Keratinocyte (primary cell): ENCODE results near the gene OMP. TPM values are rescaled to one million over a fixed set of nuclear protein-coding genes. Genes with fewer than 3 reads are reported as not detected.

Source experiments
- DNase-seq: peaks from one replicate; pipeline ENCODE4 v3.0.0-alpha.2; 2011; ENCODE audit warnings: low read depth, missing footprints, low spot score
- FAIRE-seq: peaks from 2 replicates; lab custom pipeline; 2011; peaks lifted over from hg19 to GRCh38; lab: Jason Lieb, UNC
- H2AFZ ChIP-seq: 2 replicates; pipeline ENCODE4 v1.6.0; 2012; ENCODE audit warnings: low read length, control low read depth, inconsistent platforms; ENCODE audit not compliant: control insufficient read depth
- H3K27ac ChIP-seq: 2 replicates; pipeline ENCODE4 v1.5.1; 2011; ENCODE audit warnings: low read length; ENCODE audit not compliant: control insufficient read depth, insufficient read depth
- H3K27me3 ChIP-seq: 3 replicates; pipeline ENCODE4 v1.6.0; 2011; ENCODE audit warnings: low read length; ENCODE audit not compliant: control insufficient read depth, insufficient read depth; ENCODE audit errors: extremely low read depth
- H3K36me3 ChIP-seq, 2 experiments: 2 replicates in 1 of 2; 3 replicates in 1 of 2; pipeline ENCODE4 v1.5.1; 2011; ENCODE audit warnings: low read length in 2 of 2, mild to moderate bottlenecking in 1 of 2; ENCODE audit not compliant: control insufficient read depth in 2 of 2, insufficient read depth in 2 of 2; ENCODE audit errors: extremely low read depth in 1 of 2
- H3K4me1 ChIP-seq: 3 replicates; pipeline ENCODE4 v1.5.1; 2011; ENCODE audit warnings: low read length; ENCODE audit not compliant: control insufficient read depth, insufficient read depth; ENCODE audit errors: extremely low read depth
- H3K4me2 ChIP-seq: 3 replicates; pipeline ENCODE4 v1.6.0; 2011; ENCODE audit warnings: low read depth, low read length; ENCODE audit not compliant: control insufficient read depth, insufficient read depth; ENCODE audit errors: extremely low read depth
- H3K4me3 ChIP-seq, 3 experiments: fragments of 200-600 bp in 1 of 3; sonication (generic) in 1 of 3; 2 replicates in 2 of 3; 3 replicates in 1 of 3; pipeline ENCODE4 v1.5.1; 2011 to 2016; ENCODE audit warnings: low read length in 3 of 3, mild to moderate bottlenecking in 3 of 3, control low read depth in 2 of 3, inconsistent platforms in 1 of 3, low read depth in 1 of 3, mixed read lengths in 1 of 3, mixed run types in 1 of 3, moderate library complexity in 1 of 3; ENCODE audit not compliant: control insufficient read depth in 2 of 3, insufficient read depth in 2 of 3; ENCODE audit errors: extremely low read depth in 1 of 3
- H3K79me2 ChIP-seq: 2 replicates; pipeline ENCODE4 v1.6.0; 2012; ENCODE audit warnings: low read length; ENCODE audit not compliant: control insufficient read depth, insufficient read depth
- H3K9ac ChIP-seq: 3 replicates; pipeline ENCODE4 v1.6.0; 2011; ENCODE audit warnings: low read length; ENCODE audit not compliant: control insufficient read depth, insufficient read depth; ENCODE audit errors: extremely low read depth
- H3K9me1 ChIP-seq: 3 replicates; pipeline ENCODE4 v1.6.0; 2011; ENCODE audit warnings: low read length; ENCODE audit not compliant: control insufficient read depth, insufficient read depth; ENCODE audit errors: extremely low read depth
- H3K9me3 ChIP-seq: 2 replicates; pipeline ENCODE4 v1.5.1; 2012; ENCODE audit warnings: low read depth, low read length; ENCODE audit not compliant: control insufficient read depth
- H4K20me1 ChIP-seq: 3 replicates; pipeline ENCODE4 v1.6.0; 2011; ENCODE audit warnings: low read length; ENCODE audit not compliant: control insufficient read depth, insufficient read depth; ENCODE audit errors: extremely low read depth
- CTCF ChIP-seq, 3 experiments: IDR thresholded peaks in 1 of 3; conservative IDR thresholded peaks in 1 of 3; optimal IDR thresholded peaks in 1 of 3; 2 replicates in 2 of 3; 3 replicates in 1 of 3; pipeline versions ENCODE3 to v1.5.1; 2011; ENCODE audit warnings: low read length in 3 of 3, mild to moderate bottlenecking in 3 of 3, moderate library complexity in 2 of 3, control low read depth in 1 of 3, inconsistent platforms in 1 of 3; ENCODE audit not compliant: insufficient read depth in 2 of 3; ENCODE audit errors: extremely low read depth in 1 of 3
- EZH2 ChIP-seq: IDR thresholded peaks from one replicate; pipeline ENCODE4 v1.6.1; 2012; ENCODE audit warnings: inconsistent platforms, mild to moderate bottlenecking, low read length, moderate library complexity
- dilution Hi-C: fragments of 300-500 bp; cut with MboI; formaldehyde crosslinking; loops from one replicate; pipeline ENCODE4 v1.7.0; 2020; ENCODE audit warnings: low sequenced_read_pairs; ENCODE audit not compliant: extremely low pct_ligation_motif_present
- polyA plus RNA-seq, 5 experiments: library from polyadenylated mRNA; depleted of rRNA in 3 of 5; stranded (reverse) in 3 of 5; stranded (forward) in 1 of 5; unstranded in 1 of 5; fragments of >200 nt; gene quantifications; 1 replicate in 1 of 5; 2 replicates in 3 of 5; 3 replicates in 1 of 5; pipeline versions ENCODE4 v1.2.1 to v1.2.3, GENCODE V29; 2011 to 2012; ENCODE audit warnings: missing spikeins in 2 of 5, low read depth in 1 of 5, low replicate concordance in 1 of 5

The OMP gene
- polyA plus RNA-seq, 1 donor (not counting 4 experiments of a cell fraction or from before 2014, with no cell fraction given) = not detected

- peaks cover 20% of the 10 kb centered on the region for H3K27me3 ChIP-seq
- no peak overlapping the region for H3K4me2 ChIP-seq
- no peaks in the 10 kb centered on the region for H3K9me3 ChIP-seq
- H3K4me3 ChIP-seq = no peak overlapping the region
- H4K20me1 ChIP-seq = no peaks in the 10 kb centered on the region
- no peak for TF ChIP-seq EZH2
- no peak for TF ChIP-seq CTCF (optimal IDR thresholded peaks at IDR 0.05 in 1 of 3, IDR thresholded peaks at IDR 0.05 in 1 of 3, conservative IDR thresholded peaks at IDR 0.05 in 1 of 3; ENCODE audit: extremely low read depth in 1 of 3, insufficient read depth in 2 of 3, low read length in 3 of 3)
- FAIRE-seq = no peak
- H3K9me1 ChIP-seq = no peaks in the 10 kb centered on the region
- dilution Hi-C loops = no loop called here
- no peaks in the 10 kb centered on the region for H3K36me3 ChIP-seq
- DNase-seq = no peak
- H3K79me2 ChIP-seq = no peaks in the 10 kb centered on the region
- no peak overlapping the region for H3K27ac ChIP-seq
- peaks cover 4% of the 10 kb centered on the region for H3K4me1 ChIP-seq
- no peak overlapping the region for H2AFZ ChIP-seq
- no peak overlapping the region for H3K9ac ChIP-seq
Measured at GRCh38 chr11:77149716-77150392, 47.2 kb downstream of the OMP start.

GRCh38 chr11:77150836-77151235, 48.2 kb downstream of the OMP start:
- H4K20me1 ChIP-seq = no peaks in the 10 kb centered on the region
- dilution Hi-C loops = no loop called here
- FAIRE-seq = no peak
- H3K4me2 ChIP-seq = no peak overlapping the region
- H2AFZ ChIP-seq = no peak overlapping the region
- H3K9me1 ChIP-seq = no peaks in the 10 kb centered on the region
- TF ChIP-seq EZH2 (no peak), CTCF (optimal IDR thresholded peaks at IDR 0.05 in 1 of 3, IDR thresholded peaks at IDR 0.05 in 1 of 3, conservative IDR thresholded peaks at IDR 0.05 in 1 of 3; ENCODE audit: extremely low read depth in 1 of 3, insufficient read depth in 2 of 3, low read length in 3 of 3) (no peak)
- H3K79me2 ChIP-seq = no peaks in the 10 kb centered on the region
- no peak overlapping the region for H3K4me3 ChIP-seq
- peaks cover 4% of the 10 kb centered on the region for H3K4me1 ChIP-seq
- peaks cover 20% of the 10 kb centered on the region for H3K27me3 ChIP-seq
- no peak for DNase-seq
- no peak overlapping the region for H3K9ac ChIP-seq
- H3K36me3 ChIP-seq = no peaks in the 10 kb centered on the region
- no peaks in the 10 kb centered on the region for H3K9me3 ChIP-seq
- no peak overlapping the region for H3K27ac ChIP-seq
